Right lung (tissue), 5 donors: ENCODE results near the gene NFATC4. TPM values are rescaled to one million over a fixed set of nuclear protein-coding genes. Genes with fewer than 3 reads are reported as not detected.
"Not testable (repeated sequence)": the region's sequence is repeated elsewhere in the genome, so short reads cannot be mapped to it uniquely, and the experiment has no call there.

ENCODE experiments used
- DNase-seq, 2 donors: peaks; one replicate each; pipeline ENCODE4 v3.0.0-alpha.2; 2013
- polyA plus RNA-seq, 5 donors: library from polyadenylated mRNA; unstranded; fragments of 120-200 nt; gene quantifications; one replicate each; pipeline versions ENCODE4 v1.2.1 to v1.2.3, GENCODE V29; 2013; ENCODE audit warnings: inconsistent platforms in 1 of 5, low replicate concordance in 1 of 5; ENCODE audit not compliant: insufficient read length in 5 of 5, insufficient read depth in 1 of 5

Gene NFATC4
- polyA plus RNA-seq, 5 donors = 64.5 to 102 (median 88.3) TPM

DNA sequence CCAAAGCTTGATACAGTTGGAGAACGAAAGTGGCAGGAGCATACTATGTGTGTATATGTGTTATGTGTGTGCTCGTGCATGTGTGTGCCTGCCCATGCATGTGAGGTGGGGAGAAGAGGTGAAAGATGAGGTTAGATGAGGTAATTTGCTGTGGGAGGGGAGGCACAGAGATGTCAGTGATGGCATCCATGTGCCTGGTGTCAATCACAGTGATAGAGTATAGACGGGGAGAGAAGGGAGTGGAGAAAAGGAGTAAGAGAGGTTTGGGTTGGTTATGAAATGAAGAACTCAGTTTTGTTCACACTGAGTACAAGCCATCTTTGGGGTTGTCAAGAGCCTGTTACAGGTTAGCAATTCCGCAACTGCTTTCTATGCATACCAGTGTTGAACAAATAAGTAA is 16.2 kb downstream of the NFATC4 start:
- no peak for DNase-seq

DNA sequence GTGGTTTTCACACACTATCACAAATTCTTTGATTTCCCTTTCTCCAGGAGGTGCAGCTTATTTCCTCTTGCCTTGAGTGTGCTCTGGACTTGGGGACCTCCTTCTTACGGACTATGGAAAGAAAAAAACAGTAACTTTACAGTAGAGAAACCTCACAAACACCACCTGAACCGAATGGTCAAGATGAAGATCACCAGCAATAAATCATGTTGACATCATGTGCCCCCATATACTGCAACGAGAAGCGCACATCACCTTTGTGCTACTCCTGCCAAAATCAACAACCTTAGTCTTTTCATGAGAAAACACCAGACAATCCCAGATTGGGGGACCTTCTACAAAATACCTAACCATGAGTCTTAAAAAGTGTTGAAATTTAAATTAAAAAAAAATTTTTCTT is 17.5 kb downstream of the NFATC4 start:
- no peak for DNase-seq

DNA sequence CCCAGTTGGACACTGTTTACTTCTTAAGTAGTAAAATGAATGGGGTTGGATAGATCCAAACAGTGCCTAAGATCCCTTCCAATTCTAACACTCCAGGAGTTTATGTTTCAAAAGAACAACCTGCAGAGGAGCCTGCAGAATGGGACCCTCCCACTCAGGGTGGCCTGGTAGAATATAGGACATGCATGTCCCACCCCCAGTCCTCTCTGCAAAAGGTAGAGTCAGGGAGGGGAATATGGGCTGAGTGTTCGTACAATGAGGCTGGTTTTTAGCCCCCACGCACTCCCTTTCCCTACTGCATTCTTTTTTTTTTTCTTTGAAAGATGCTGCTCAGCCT is 19.0 kb downstream of the NFATC4 start:
- DNase-seq = no peak

DNA sequence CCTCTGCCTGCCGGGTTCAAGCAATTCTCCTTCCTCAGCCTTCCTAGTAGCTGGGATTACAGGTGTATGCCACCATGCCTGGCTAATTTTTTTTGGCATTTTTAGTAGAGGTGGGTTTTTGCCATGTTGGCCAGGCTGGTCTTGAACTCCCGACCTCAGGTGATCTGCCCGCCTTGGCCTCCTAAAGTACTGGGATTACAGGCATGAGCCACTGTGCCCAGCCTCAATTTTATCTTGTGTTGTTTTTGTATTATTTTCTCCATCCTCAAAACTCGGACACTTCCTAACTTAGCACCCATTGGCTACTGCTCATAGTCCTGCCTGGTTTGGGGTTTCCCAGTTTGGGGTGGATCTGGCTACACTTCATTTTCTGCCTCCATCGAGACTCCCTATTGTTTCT is 19.6 kb downstream of the NFATC4 start:
- not testable (repeated sequence) for DNase-seq

DNA sequence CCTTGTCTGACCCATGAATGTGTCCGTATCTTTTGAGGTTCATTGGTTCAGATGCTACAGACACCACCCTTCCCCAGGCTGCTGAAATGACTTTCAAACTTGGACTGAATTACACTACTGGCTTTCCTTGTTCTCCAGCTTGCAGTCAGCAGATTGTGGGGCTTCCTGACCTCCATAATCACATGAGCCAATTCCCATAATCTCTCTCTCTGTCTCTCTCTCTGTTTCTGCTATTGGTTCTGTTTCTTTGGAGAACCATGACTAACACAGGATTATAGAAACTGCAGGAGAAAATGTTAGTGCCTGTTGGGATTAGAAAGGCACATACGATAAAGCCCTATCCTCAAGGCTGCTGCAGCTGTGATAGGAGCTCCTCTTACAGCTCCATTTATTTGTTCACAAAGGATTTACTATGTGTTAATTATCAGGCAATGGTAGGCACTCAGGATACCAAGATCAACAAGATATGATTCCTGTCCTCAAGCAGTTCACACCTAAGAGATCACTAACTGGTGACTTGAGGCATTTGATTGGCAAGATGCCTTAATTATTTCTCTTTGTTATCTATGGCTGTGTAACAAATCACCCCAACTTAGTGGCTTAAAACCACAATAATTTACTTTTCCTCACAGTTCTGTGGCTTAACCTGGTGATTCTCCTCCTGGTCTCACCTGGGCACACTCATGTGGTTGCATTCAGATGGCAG is 20.6 kb downstream of the NFATC4 start:
- no peak for DNase-seq

DNA sequence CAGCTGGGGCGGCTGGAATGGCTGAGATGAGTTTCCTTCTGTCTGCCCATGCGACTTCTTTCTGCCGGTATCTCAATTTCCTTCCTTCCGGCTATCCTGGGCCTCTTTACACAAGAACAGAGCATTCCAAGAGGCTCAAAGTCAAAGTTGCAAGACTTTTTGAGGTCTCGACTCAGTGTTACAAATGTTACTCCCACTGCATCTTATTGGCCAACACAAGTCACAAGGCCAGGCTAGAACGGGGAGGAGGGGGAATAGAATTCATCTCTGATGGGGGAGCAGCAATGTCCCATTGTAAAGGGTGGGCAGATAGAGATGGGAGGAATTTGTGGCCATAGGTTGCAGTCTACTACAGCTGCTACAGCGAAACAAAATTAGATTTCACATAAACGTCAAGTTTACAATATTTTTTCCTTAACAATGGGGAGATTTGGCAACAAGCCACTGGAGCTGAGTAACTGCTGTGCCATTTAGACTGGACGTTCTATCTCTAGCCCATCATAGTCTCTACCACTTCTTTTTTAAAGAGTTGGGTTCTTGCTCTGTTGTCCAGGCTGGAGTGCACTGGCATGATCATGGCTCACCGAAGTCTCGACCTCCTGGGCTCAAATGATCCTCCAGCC is 21.4 kb downstream of the NFATC4 start:
- DNase-seq = no peak

DNA sequence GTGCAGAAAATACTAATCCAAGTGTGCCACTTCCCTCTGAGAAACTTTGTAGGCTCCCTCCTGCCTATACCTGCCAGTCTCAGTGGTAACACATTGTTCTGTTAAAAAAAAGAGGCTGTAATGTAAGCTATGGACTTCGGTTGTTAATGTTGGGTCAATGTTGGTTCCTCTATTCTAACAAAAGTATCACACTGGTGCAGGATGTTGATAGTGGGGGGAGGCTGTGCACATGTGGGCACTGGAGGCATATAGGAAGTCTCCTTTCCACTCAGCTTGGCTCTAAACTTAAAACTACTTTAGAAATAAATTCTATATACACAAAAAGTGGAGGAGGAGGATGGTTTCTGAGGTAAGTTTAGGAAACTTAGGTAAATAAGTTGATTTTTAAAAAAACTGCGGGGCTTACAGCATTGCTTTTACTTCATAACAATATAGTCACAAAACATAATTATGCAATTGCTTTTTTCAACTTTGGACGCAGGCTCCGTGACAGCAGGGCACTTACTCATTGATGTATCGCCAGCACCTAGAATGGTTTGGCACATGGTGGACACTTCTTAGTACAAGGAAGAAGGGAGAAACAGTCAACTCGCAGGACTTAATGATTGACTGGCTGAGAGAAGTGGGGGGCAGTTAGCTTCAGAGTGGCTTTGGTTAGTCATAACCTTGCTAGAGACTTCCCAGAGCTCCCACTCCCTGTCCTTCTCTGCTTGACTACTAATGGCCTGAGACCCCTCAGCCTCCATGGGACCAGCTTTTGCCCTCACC is 22.9 kb downstream of the NFATC4 start:
- DNase-seq = no peak

DNA sequence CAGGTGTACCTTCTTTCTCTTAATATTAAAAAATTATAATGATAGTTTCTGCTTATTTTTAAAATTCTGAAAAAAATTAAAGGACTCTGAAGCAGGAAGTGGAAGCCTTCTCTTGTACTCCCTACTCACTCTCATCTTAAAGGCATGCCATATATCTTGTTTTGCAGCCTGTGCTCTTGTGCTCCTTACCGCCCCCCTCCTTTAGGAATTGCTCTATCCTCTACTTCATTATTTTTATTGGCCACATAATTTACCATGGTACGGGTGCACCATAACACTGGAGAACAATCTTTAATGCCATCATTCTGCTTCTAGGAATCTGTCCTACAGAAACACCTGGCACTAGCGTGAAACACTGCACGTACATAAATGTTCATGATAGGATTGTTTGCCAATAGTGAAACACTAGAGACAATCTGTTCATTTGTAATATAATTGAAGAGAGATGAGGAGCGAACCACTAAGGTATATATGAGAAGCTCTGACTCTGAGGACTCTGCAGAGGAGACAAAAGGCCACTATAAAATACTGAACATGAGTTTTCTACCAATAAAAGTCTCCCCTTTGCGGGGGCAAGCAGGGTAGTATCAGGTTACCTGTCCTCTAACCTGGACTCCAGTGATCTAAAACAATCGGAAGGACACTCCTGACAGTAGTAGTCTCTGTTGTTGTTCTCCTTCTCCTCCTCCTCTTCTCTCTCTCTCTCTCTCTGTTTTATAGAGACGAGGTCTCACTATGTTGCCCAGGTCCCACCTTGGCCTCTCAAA is 24.5 kb downstream of the NFATC4 start:
- DNase-seq = no peak

DNA sequence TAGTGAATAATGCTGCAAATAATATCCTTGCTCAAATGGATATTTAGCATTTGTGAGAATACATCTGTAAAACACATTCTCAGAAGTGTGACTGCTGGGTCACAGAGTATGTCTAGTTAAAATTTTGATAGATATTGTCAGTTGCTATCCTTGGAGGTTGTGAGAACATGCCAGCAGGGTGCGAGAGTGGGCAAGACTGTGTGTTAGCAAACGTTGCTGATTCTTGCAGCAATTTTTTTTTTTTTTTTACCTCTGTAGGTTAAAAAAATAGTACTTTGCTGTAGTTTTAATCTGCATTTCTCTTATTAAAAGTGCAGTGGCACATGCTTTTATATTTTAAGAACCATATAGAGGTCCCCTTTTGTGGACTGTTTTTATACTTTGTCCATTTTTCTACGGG is 26.3 kb downstream of the NFATC4 start:
- no peak for DNase-seq

DNA sequence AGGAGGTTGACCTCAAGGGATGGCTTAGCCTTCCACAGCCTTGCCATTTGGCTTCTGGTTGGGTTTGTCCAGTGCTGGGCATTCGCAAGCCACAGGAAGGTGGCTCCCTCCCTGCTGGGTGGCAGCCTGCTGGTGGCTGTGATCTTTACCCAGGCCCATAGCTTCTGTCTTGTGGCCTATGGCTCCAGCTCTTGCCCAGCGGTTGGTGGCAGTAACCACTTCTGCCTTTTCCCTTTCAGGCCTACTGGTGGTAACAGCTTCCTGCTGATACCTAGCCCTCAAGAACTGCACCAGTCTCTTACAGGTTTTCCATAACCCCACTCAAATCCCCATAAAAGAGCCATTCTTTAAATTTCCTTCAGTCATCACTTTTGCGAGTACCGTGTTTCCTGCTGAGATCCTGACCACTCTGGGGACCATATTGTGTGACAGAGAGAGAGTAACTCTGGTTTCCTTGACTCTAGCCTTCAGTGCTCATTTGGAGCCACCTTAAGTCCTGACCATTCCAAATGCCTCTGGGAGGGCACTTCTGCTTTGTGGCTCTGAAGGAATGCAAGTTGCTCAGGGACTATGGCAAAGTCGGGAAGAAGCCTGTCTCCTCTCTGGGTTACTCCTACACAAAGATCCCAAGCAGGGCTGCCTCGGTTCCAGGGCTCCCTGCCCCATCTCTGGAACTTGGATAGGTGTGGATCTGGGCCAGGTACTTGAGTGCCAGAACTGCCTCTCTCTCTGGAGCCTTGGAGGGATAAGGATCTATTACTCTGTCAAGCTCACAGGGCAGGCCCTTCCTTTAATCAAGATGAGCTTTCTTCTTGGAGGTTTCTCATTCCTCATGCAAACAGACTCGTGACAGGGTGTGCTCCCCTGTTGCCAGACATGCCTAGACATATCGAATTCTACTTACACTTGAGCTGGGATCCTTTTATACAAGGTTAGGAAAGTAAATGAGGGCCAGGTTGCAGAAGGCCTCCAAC is 27.9 kb downstream of the NFATC4 start:
- DNase-seq = no peak

DNA sequence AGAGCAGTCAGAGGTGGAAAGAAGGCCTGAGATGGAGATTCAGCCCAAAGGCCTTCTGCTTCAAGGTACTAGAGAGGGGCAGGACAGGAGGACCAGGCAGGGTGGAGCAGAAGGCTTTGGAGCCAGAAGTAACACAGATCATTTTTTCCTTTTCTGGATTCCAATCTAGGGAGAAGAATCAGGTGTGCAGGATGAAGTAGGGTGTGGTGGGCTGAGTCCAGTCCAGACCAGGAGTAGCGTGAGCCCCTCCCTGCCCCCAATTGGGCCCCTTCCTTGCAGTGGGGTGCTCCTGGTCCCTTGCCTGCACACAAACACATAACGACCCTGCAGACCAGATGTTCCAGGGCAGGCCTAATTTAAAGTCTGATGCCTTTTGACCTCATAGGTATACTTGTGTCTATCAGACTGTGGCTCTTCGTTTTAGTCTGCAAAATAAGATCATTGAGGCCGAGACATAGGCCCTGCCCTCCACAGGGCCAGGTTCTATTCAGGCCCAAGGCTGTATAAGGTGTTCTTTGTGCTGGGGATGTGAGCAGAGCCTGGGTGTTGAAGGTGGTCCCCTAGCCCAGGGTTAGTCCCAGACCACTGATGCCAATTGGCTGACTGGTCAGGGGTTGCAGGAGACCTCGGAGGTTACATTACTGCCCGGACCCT is 29.8 kb downstream of the NFATC4 start:
- no peak for DNase-seq

DNA sequence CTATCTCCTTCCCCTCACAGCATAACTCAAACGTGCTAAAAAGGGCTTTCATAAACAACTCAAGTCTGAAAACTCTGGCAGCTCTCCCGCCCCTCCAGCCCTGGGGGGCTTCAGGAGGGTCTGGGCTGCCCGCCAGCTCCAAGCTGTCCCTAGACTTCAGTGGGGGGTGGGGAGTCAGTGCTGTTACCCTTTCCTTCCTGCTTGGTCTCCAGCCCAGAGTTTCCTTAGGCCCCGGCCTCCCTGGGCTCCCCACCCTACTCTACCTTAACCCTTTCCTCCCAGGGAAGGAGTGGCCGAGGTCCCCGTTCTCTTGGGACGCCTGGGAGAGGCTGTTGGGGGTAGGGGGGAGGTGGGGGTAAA is 30.3 kb downstream of the NFATC4 start:
- peak; percentile 90 to 92 for DNase-seq

DNA sequence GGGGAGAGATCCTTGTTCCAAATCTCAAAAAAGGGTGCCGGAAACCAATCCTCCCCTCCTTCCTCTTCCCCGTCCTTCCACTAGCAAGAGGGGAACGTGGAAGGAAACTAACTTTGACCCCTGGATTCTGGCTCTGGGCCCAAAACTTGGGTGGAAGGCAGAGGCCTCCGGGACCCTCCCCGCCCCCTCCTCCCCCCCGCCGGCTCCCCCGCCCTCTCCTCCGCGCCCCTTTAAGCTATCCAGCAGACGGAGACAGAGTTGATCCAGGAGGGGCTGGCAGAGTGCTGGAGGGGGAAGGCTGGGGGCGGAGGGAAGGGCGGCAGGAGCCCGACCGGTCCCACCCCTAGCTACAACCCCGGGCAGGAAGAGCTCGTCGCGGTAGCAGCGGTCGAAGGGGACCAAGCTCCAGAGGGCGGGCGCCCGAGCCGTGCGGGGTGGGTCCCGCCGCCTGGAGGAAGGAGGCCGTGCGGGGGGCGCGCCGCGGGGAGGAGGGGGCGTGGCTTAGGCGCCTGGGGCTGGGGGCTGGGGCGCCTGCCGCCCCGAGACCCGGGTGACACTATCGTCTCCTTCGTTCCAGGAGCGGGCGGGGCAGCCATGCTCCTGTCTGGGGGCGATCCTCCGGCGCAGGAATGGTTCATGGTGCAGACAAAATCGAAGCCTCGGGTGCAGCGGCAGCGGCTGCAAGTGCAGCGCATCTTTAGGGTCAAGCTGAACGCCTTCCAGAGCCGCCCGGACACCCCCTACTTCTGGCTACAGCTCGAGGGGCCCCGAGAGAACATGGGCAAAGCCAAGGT is 30.9 kb downstream of the NFATC4 start, which contains the start of gene NYNRIN:
TSS of gene NYNRIN (plus strand) at position 351 of the 794 bp plus-strand sequence. CDS start at position 595, 244 bp downstream.
- peak; percentile 84 to 86 for DNase-seq

DNA sequence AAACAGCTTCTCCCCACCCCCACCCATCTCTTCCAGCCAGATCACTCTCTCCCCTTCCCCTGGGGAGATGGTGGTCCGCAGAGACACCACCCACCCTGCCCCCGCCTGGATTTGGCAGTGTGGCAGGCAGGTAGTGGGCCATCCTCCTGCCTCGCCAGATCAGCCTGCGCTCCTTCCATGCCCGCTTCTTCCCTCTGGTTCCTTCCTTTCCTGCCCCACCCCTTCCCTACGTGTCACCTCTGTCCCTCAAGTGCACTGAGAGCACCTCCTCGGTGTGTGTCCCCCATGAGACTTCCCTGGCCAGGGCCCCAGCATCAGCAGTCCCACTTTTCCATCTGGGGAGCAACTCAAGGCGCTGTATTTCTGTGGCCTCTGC is 31.5 kb downstream of the NFATC4 start:
- no peak for DNase-seq

DNA sequence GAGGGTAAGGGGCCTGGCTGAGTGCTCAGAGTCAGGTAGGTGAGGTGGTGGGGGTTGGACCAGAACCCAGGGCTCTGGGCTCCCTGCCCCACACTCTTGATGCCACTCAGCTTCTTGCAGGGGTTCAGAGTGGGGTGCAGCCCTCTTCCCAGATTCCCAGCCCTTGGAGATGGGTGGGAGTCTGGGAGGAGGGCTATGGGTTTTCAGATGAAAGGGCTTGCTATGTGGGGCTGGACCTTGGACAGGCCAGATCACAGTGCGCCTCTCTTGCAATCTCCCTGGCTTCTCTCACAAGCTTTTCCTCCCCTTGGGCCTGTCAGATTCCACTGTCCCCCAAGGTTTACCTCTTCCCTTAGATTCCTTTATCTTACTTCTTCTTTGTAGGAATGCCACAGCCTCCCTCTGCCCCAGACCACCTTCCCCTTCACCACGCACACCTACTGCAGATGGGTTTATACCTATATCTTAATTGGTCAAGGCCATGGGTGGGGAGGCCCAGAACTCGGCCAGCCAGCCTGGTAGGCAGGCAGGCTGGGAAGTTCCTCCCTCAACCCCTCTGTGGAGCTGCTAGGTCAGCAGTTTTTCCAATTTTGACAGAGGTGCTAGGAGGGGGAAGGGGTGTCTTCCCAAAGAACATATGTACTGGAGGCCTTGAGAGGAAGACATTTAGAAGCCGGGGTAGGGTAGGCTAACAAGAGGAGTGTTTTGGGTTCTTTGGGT is 32.2 kb downstream of the NFATC4 start:
- no peak for DNase-seq

DNA sequence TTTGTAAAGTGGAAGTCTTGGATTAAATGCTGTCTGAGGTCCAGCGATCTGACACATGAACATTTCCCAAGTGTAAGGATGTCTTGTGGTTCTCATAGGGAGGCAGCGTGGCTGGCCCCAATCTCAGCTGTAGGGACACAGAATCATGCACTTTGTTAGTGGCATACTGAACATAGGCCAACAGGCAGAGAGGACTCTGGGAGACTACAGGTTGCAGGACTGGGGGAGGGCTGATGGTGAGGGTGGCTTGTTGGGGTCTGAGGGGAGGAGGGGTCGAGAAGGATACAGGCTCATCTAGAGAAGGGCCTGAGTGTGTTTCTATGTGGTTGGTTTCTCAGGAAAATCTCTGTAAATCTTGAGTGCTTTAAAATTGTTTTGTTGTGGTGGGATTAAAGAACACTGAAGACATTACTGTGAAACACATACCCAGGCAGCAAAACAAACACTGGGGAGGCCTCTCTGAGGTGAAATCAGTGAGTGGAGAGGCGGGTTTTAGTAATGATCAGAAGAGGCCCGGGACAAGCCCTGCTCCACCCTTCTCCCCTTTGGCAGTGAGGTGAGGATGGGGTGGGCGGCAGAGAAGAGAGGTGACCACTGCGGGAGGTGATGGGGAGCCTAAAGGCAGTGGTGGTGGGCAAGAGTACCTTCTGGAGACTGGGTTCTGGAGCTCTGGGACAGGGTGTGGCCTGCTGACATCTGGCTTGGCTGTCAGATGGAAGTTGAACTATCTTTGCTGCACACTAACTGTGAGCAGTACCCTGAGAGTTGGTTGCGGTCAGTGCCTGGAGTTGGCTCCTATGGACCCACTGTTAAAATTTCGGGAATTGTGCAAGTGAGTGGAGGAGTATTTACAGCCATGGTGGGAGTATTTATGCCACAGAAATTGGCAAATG is 34.1 kb downstream of the NFATC4 start:
- no peak for DNase-seq

DNA sequence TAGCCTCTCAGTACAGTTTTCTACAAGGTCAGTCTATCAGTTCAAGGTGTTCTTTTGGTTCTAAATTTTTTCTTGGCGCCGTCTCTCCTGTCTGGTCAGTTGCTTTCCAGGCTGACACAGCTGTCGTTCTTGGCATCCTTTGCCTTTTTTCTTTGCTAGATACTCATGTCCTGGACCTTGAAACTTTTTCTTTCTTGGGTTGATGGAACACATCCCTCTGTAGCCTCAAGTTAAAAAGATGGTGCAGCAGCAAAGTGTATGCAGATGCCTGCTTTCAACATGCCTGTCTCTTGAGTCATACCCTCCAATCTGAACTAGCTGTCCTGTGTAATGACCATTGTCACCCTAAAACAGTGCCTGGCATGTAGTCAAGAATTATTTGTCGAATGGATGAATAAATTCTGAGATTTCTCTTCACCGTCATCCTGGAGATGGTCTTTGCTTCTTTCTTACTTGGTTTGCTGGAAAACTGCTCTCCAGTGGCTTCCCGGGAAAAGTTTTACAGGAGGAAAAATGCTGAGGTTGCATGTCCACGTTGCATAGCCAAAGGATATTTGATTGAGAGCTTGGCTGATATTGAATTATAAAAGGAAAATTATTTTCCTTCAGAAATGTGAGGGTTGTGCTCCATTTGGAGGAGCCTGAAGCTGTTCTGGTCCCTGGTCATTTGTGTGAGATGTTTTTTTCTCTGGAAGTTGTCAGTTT is 35.5 kb downstream of the NFATC4 start:
- DNase-seq = peak; percentile 70 to 71
